H1 (cell line): ENCODE results near the gene NCF4.

Experiments
- BCL11A ChIP-seq, 2 experiments: IDR thresholded peaks; one replicate each; pipeline ENCODE4 v1.6.1; 2011; ENCODE audit warnings: low read depth in 2 of 2, low read length in 2 of 2, mild to moderate bottlenecking in 2 of 2
- CTCF ChIP-seq, 3 experiments: IDR thresholded peaks; 1 replicate in 2 of 3; 2 replicates in 1 of 3; pipeline versions ENCODE4 v1.5.1 to v1.6.1; 2011; ENCODE audit warnings: low read length in 3 of 3, mild to moderate bottlenecking in 3 of 3, inconsistent platforms in 2 of 3, low read depth in 1 of 3, moderate library complexity in 1 of 3; ENCODE audit not compliant: insufficient read depth in 1 of 3; ENCODE audit errors: control extremely low read depth in 1 of 3
- E2F6 ChIP-seq: IDR thresholded peaks from 2 replicates; pipeline ENCODE4 v1.6.1; 2012; ENCODE audit warnings: inconsistent platforms
- FOSL1 ChIP-seq: IDR thresholded peaks from 2 replicates; pipeline ENCODE4 v1.6.1; 2011; ENCODE audit warnings: mild to moderate bottlenecking, low read depth, low read length, moderate library complexity; ENCODE audit not compliant: insufficient read depth
- HDAC2 ChIP-seq, 2 experiments: fragments of 300-600 bp in 1 of 2; sonication (generic) in 1 of 2; IDR thresholded peaks; 2 replicates each; pipeline ENCODE4 v1.6.1; 2011 to 2012; ENCODE audit warnings: low read depth in 2 of 2, low read length in 2 of 2, mild to moderate bottlenecking in 2 of 2, moderate library complexity in 2 of 2, borderline replicate concordance in 1 of 2, inconsistent platforms in 1 of 2
- JUND ChIP-seq: IDR thresholded peaks from 2 replicates; pipeline ENCODE4 v1.6.1; 2011; ENCODE audit warnings: mild to moderate bottlenecking, improper control_type of control experiment, low read length
- POLR2A ChIP-seq, 2 experiments: IDR thresholded peaks; 1 replicate in 1 of 2; 2 replicates in 1 of 2; pipeline ENCODE4 v1.6.1; 2011; ENCODE audit warnings: low read depth in 2 of 2, low read length in 2 of 2, mild to moderate bottlenecking in 2 of 2; ENCODE audit errors: control extremely low read depth in 1 of 2
- POLR2AphosphoS5 ChIP-seq: IDR thresholded peaks from 2 replicates; pipeline ENCODE4 v1.6.1; 2011; ENCODE audit warnings: low read depth, low read length
- RBBP5 ChIP-seq: IDR thresholded peaks from 2 replicates; pipeline ENCODE4 v1.7.1; 2012; ENCODE audit warnings: low read depth, mild to moderate bottlenecking, inconsistent platforms, low read length, moderate library complexity, borderline replicate concordance

- TF ChIP-seq POLR2AphosphoS5 (no peak), CTCF (IDR thresholded peaks at IDR 0.05; ENCODE audit: control extremely low read depth in 1 of 3, insufficient read depth in 1 of 3, low read depth in 1 of 3, low read length in 3 of 3) (no peak), RBBP5 (no peak), FOSL1 (no peak), POLR2A (IDR thresholded peaks at IDR 0.05; ENCODE audit: control extremely low read depth in 1 of 2, low read depth in 2 of 2, low read length in 2 of 2) (no peak), BCL11A (IDR thresholded peaks at IDR 0.05; ENCODE audit: low read depth in 2 of 2, low read length in 2 of 2) (no peak), JUND (no peak), HDAC2 (IDR thresholded peaks at IDR 0.05; ENCODE audit: borderline replicate concordance in 1 of 2, low read depth in 2 of 2, low read length in 2 of 2) (no peak), E2F6 (no peak)
Measured at GRCh38 chr22:36874736-36875135, 13.9 kb downstream of the NCF4 start.
